ENCODE results near the gene MEIOB.
"Not testable (repeated sequence)": the region's sequence is repeated elsewhere in the genome, so short reads cannot be mapped to it uniquely, and the experiment has no call there.

MEIOB gene, protein sequence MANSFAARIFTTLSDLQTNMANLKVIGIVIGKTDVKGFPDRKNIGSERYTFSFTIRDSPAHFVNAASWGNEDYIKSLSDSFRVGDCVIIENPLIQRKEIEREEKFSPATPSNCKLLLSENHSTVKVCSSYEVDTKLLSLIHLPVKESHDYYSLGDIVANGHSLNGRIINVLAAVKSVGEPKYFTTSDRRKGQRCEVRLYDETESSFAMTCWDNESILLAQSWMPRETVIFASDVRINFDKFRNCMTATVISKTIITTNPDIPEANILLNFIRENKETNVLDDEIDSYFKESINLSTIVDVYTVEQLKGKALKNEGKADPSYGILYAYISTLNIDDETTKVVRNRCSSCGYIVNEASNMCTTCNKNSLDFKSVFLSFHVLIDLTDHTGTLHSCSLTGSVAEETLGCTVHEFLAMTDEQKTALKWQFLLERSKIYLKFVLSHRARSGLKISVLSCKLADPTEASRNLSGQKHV

DNA sequence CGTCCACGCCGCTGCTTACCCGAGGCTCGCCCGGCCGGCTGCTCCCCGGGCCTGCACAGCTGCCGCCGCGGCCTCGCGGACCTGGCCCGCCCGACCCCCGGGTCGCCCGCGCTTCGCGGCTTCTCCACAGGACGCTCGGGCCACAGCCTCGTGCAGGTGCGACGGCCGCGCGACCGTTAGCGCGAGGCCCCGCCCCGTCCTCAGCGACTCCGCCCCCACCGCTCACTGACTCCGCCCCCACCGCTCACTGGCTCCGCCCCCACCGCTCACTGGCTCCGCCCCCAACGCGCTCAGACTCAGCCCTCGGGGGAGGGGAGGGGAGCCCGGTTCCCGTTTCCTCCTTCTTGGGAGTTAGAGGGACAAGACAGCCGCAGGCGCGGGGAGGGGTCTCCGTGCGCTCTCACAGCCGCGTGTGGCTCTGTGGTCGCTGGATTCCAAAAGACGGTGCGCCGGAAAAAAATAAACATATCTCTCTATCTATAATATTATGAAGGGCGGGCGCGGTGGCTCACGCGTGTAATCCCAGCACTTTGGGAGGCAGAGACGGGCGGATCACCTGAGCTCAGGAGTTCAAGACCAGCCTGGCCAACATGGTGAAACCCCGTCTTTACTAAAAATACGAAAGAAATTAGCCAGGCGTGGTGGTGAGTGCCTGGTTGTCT, at the start of gene MEIOB:
TSS of gene MEIOB (minus strand) at position 191 of the 662 bp plus-strand sequence. CDS start 3,989 bp downstream, outside the sequence.
- DNase-seq = no peak

DNA sequence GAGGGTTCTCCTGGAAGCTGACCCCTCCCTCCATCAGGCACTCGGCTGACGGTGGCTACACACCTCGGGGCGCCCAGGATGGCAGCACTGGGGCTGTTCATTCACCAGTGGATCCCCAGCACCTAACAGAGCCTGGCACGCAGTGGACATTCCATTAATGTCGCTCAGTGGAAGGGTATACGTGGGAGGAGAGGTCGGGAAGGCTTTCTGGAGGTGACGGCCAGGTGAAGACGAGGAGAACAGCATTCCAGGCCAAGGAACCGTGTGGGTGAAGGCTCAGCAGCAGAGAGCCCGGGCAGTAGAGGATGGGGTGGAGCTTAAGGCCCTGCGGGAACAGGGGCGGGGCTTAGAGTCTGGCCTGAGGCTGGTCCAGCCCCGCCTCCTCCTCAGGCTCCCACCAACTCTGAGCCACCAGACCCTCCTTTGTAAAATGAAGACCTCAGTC, 48.8 kb upstream of the MEIOB start:
- DNase-seq = no peak

- DNase-seq = not testable (repeated sequence)
Measured at GRCh38 chr16:1920122-1920521, 48.2 kb upstream of the MEIOB start.

- no peak for DNase-seq
Measured at GRCh38 chr16:1919327-1919998, 47.5 kb upstream of the MEIOB start.

DNA sequence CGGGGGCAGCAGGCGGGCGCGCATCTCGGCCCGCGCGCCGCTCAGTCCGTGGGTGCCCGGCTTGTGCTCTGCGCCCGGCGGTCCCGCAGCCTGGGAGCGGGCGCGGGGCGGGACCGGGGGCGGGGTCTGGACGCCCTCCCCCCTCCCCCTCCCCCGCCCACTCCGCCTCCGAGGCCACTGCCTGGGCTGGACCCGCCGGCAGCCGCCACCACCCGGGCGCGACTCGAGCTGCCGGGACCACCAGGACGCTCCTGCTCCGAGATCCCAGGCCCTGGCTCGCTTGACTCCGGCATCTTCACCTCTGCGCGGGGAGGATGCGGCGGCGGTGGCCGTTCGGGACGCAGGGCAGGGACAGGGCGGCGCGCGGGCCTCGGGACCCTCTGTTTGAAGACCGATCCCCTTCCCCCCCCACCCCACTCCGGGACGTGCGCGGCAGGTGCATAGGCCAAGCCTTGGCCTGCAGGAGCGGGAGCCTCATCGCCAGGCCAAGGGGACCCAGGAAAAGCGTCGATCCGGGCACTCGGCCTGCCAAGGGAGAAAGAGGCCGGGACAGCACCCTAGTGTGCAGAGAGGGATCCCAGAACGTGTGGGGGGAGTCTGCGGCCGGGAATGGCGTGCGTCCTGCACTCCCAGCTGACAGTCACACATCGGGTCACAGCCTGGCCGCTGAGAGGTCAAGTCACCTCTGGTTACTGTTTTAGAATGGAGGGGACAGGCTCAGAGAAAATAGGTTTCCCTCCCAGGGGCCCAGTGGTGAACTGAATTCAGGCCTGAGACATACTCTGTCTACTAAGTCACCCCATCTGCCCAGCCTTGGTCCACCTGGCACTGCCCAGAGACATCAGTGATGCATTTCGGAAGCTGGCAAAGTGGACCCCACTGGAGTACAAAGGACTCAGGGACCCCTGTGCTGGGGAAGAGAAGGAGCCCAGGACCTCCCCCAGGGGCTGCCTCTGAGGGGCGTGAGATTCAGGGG, 46.7 kb upstream of the MEIOB start, which contains the start of gene HS3ST6:
TSS of gene HS3ST6 (minus strand) at position 65 of the 976 bp plus-strand sequence. CDS start 92 bp downstream, outside the sequence.
- DNase-seq = no peak

DNA sequence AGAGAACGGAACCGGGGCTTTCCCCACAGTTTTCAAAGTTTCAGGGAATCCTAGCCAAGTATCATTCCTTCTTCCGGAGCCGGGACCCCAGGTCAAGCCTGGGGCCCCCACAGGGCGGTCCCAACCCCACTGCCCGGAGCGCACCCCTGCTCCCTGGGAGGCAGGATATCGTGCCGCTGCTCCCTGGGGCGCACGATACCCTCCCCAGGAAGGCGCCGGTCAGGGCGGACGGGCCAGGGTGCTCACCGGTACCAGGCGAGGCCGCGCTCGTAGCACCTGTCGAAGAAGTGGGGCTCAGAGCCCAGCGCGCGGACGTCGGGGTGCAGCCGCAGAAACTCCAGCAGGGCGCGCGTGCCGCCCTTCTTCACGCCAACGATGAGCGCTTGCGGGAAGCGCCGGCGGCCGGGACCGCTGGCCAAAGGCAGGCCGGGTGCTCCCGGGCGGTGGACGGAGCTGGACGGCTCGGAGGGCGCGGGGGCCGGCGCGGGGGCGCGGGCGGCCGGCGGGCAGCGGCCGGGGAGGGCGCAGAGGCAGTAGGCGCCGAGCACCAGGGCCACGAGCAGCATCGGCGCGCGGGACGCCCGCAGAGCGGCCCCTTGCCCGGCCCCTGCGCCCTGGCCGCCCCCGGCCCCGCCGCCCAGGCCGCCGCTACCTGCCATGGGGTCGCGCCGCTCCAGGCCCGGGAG, 45.8 kb upstream of the MEIOB start:
- no peak for DNase-seq

- DNase-seq = no peak
Measured at GRCh38 chr16:1917056-1917664, 45.2 kb upstream of the MEIOB start.

- no peak for DNase-seq
Measured at GRCh38 chr16:1916640-1916990, 44.7 kb upstream of the MEIOB start.

DNA sequence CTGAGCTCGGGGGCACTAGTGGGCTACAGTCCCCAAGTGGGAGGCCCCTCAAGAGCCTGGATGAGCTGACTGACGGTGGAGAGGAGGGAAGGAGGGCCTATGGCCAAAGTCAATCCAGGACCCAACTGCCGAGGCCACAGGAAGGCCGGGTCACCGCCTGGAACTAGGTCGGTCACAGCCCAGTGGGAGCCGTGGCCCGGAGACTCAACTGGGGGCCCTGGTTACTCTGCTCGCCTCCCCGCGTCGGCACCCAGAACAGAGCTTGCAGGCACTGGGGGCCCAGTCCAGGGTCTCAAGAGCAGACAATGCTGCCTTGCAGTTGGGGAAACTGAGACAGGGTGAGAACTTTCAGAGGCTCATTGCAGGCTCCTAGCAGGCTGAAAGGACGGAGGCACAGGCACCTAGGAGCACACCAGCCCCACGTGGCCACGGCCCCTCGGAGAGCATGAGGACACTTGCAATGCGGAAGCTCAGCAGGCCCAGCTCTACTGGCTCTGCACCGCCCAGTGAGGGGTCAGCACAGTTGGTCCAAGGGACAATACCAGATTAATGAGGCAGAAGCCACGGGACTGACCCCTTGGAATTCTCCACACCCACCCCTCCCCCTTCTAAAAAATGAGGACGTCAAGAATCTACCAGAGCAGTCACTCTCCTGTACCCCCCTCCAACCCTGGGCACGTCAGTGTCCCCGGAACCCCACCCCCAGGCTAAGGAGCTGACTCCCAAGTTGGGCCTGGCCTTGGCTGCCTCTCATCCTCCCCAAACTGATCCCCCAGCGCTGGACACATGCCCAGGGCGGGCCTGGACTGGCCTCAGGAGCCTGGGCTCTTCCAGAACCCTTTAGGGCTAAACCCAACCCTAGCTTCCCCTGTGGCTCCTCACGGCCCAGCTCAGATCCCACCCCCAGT, 44.0 kb upstream of the MEIOB start:
- no peak for DNase-seq

DNA sequence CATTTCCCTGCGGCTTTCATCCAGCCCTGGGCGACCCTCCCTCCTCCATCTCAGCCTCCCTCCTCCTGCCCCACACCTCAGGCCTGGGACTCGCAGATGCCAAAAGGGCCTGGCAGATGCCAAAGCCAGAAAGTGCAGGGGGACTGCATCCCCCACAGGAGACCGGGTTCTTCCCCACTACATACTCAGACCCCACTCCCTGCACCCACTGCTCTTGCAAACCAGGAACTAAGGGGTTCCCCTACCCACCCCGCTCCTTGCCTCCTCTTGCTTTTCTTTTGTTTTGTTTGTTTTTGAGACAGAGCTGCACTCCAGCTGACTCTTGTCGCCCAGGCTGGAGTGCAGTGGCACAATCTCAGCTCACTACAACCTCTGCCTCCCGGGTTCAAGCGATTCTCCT, 43.0 kb upstream of the MEIOB start:
- no peak for DNase-seq

- DNase-seq = no peak
Measured at GRCh38 chr16:1914084-1914608, 42.2 kb upstream of the MEIOB start.

DNA sequence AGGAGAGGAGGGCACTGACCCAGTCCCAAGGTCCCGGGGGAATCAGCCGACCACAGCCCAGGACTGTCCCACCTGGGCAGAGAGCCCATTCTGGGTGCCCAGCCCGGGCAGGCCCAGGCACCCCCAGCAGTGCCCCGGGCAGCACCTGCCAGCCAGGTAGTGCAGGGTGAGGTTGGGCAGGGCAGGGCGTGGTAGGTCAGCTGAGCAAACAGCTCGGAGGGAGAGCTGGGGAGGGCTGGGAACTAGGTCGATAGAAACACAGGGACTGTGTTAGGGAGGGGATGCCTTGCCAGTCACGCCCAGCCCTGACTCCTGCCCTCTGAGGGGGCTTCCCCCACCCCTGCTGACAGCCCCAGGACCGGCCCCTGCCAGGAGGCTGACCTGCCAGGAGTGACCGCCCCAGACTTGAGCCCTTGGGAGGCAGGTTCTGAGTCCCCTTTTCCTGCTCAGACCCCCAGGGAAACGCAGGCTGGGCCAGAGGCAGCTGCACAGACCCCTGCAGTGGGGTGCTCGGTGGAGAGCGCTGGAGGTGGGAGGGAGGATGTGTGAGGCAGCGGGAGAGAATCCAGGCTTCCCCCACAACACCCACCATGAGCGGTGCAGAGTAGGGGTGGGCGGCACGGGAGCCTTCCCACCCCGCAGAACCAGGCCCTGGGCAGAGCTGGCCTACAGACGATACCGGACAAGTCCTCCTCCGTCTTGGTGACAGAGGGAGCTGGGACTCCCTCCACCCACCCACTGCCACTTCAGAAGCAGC, 41.5 kb upstream of the MEIOB start:
- DNase-seq = no peak

GRCh38 chr16:1912215-1912543, 40.2 kb upstream of the MEIOB start:
- DNase-seq = no peak

GRCh38 chr16:1911467-1912214, 39.7 kb upstream of the MEIOB start:
- no peak for DNase-seq

- no peak for DNase-seq
Measured at GRCh38 chr16:1909561-1910231, 37.7 kb upstream of the MEIOB start.

DNA sequence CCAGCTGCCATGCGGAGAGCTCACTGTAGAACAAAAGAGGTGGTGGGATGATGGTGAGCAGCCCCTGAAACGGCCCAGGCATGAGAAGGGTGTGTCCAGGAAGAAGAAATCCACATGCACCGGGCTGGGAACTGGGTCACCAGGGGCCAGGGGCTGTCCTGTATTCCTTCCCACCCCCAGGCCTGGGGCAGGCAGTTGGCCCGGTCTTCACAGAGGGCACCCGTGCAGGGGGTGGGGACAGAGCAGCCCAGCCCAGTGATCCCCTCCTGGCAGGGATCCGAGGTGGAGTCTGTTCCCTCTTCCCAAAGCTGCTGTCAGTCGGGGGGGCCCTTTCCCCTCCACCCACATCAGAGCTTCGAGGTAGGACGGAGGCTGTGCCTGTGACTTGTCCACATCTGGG, 37.0 kb upstream of the MEIOB start:
- DNase-seq = no peak

GRCh38 chr16:1908184-1908583, 36.2 kb upstream of the MEIOB start:
- no peak for DNase-seq
